K562 (cell line): ENCODE results near the gene ZC3H8.

Source experiments
- BMI1 ChIP-seq: fragments of 150-350 bp; IDR thresholded peaks from 2 replicates; pipeline ENCODE4 v1.6.1; 2014; ENCODE audit warnings: low read length
- NFRKB ChIP-seq: fragments of 450-650 bp; IDR thresholded peaks from 2 replicates; pipeline ENCODE4 v1.6.1; 2016; ENCODE audit warnings: low read depth
- POLR2A ChIP-seq: fragments of 450-650 bp; conservative IDR thresholded peaks from 2 replicates; pipeline ENCODE4 v1.6.1; 2016
- POLR2AphosphoS5 ChIP-seq: IDR thresholded peaks from 2 replicates; pipeline ENCODE4 v1.6.1; 2011; ENCODE audit warnings: mild to moderate bottlenecking, low read depth, low read length, moderate library complexity; ENCODE audit not compliant: control insufficient read depth, insufficient read depth
- RAD51 ChIP-seq: fragments of 450-650 bp; IDR thresholded peaks from 2 replicates; pipeline ENCODE4 v1.7.1; 2016; ENCODE audit warnings: low read depth, mild to moderate bottlenecking, borderline replicate concordance
- TF ChIP-seq, protein P1 (sequence below), 2 experiments: fragments of 450-650 bp; IDR thresholded peaks; 2 replicates each; pipeline ENCODE4 v1.6.1; 2016

DNA sequence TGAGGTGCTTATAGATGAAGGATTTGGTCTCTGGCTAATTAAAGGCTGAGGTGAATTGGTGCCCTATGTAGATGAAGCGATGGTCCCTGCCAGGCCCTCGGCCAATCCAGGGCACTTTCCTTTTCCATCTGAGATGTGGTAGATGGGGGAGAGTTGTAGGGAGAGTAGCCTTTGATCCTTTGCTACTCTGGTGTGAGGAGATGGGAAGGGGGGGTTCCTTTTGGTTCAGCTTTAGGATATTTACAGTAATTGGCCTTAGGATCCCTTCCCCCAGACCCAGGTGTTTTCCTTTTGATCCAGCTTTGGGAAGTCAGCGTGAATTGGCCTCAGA, 5.4 kb upstream of the ZC3H8 start:
- TF ChIP-seq RAD51 (no peak), POLR2AphosphoS5 (no peak), POLR2A (no peak), NFRKB (no peak), BMI1 (no peak)
- TF ChIP-seq, protein P1, sequence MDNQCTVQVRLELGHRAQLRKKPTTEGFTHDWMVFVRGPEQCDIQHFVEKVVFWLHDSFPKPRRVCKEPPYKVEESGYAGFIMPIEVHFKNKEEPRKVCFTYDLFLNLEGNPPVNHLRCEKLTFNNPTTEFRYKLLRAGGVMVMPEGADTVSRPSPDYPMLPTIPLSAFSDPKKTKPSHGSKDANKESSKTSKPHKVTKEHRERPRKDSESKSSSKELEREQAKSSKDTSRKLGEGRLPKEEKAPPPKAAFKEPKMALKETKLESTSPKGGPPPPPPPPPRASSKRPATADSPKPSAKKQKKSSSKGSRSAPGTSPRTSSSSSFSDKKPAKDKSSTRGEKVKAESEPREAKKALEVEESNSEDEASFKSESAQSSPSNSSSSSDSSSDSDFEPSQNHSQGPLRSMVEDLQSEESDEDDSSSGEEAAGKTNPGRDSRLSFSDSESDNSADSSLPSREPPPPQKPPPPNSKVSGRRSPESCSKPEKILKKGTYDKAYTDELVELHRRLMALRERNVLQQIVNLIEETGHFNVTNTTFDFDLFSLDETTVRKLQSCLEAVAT (IDR thresholded peaks at IDR 0.05): no peak
